HG03066 (cell line): ENCODE results near the gene PCSK2.

Source experiments
- ATAC-seq: cut with Tn5 transposase; IDR thresholded peaks from one replicate; pipeline ENCODE4 v1.9.1; 2021; ENCODE audit warnings: low read depth; ENCODE audit not compliant: unreplicated experiment

PCSK2 gene

GRCh38 chr20:17248224-17248623, 21.4 kb downstream of the PCSK2 start:
- no peak for ATAC-seq

- no peak for ATAC-seq
These were observed 35.9 kb downstream of the PCSK2 start for GRCh38 chr20:17262786-17263185.

GRCh38 chr20:17273717-17274116, 46.9 kb downstream of the PCSK2 start:
- no peak for ATAC-seq

- ATAC-seq: no peak
These were observed 49.3 kb downstream of the PCSK2 start for GRCh38 chr20:17276101-17276500.

GRCh38 chr20:17281478-17281877, 54.6 kb downstream of the PCSK2 start:
- no peak for ATAC-seq

GRCh38 chr20:17282501-17282900, 55.7 kb downstream of the PCSK2 start:
- ATAC-seq: no peak

- no peak for ATAC-seq
These were observed 60.7 kb downstream of the PCSK2 start for GRCh38 chr20:17287503-17287902.

- ATAC-seq: no peak
These were observed 61.2 kb downstream of the PCSK2 start for GRCh38 chr20:17287998-17288397.

GRCh38 chr20:17295151-17295726, 68.4 kb downstream of the PCSK2 start:
- ATAC-seq: no peak

- ATAC-seq: no peak
These were observed 69.2 kb downstream of the PCSK2 start for GRCh38 chr20:17295991-17296390.

GRCh38 chr20:17298171-17298570, 71.3 kb downstream of the PCSK2 start:
- no peak for ATAC-seq

- ATAC-seq: no peak
These were observed 71.9 kb downstream of the PCSK2 start for GRCh38 chr20:17298751-17299150.

- ATAC-seq: no peak
These were observed 73.3 kb downstream of the PCSK2 start for GRCh38 chr20:17300113-17300512.

- no peak for ATAC-seq
These were observed 77.9 kb downstream of the PCSK2 start for GRCh38 chr20:17304774-17305173.

GRCh38 chr20:17306427-17306826, 79.6 kb downstream of the PCSK2 start:
- no peak for ATAC-seq

- no peak for ATAC-seq
These were observed 87.4 kb downstream of the PCSK2 start for GRCh38 chr20:17314264-17314663.

- no peak for ATAC-seq
These were observed 88.8 kb downstream of the PCSK2 start for GRCh38 chr20:17315407-17316231.

- ATAC-seq: no peak
These were observed 89.6 kb downstream of the PCSK2 start for GRCh38 chr20:17316316-17317038.

GRCh38 chr20:17317341-17317740, 90.5 kb downstream of the PCSK2 start:
- ATAC-seq: no peak

- no peak for ATAC-seq
These were observed 93.6 kb downstream of the PCSK2 start for GRCh38 chr20:17320456-17320855.

- ATAC-seq: no peak
These were observed 99.3 kb downstream of the PCSK2 start for GRCh38 chr20:17326096-17326495.
